ENCODE data around the gene KCNJ12. TPM values are rescaled to one million over a fixed set of nuclear protein-coding genes. Genes with fewer than 3 reads are reported as not detected.
A peak's percentile ranks its signal among the peaks of the same experiment; 100 is the strongest.

KCNJ12 gene
- total and polyA plus RNA-seq, 9 donors: 5.7 to 12.2 (median 9.2) TPM

- H3K4me1 ChIP-seq (ENCODE audit: control insufficient read depth, insufficient read depth, low read length): peaks cover 40% of the 10 kb centered on the region
- no peaks in the 10 kb centered on the region for H3K27me3 ChIP-seq (ENCODE audit: control insufficient read depth, insufficient read depth, low read length)
- WGBS (ENCODE audit: insufficient coverage): 51% methylated on average over 10 of the region's 10 CpGs
- H3K27ac ChIP-seq (ENCODE audit: low read length): no peak overlapping the region
- no peak for DNase-seq
- H3K36me3 ChIP-seq (ENCODE audit: control insufficient read depth, insufficient read depth, low read length): peaks cover 6% of the 10 kb centered on the region
- H3K9me3 ChIP-seq (replicated peaks; ENCODE audit: control insufficient read depth, low read depth, low read length): no peaks in the 10 kb centered on the region
- H3K4me3 ChIP-seq (ENCODE audit: low read length): no peak overlapping the region
Measured at GRCh38 chr17:21385281-21385845, 9.2 kb downstream of the KCNJ12 start.

GRCh38 chr17:21387616-21388015, 11.5 kb downstream of the KCNJ12 start:
- no peaks in the 10 kb centered on the region for H3K36me3 ChIP-seq (ENCODE audit: control insufficient read depth, insufficient read depth, low read length)
- no peak for DNase-seq
- H3K4me1 ChIP-seq (ENCODE audit: control insufficient read depth, insufficient read depth, low read length): peaks cover 37% of the 10 kb centered on the region
- H3K4me3 ChIP-seq (ENCODE audit: low read length): no peak overlapping the region
- WGBS (ENCODE audit: insufficient coverage): no CpG with 5 or more reads among the region's 5 CpGs
- no peak overlapping the region for H3K27ac ChIP-seq (ENCODE audit: low read length)
- no peaks in the 10 kb centered on the region for H3K27me3 ChIP-seq (ENCODE audit: control insufficient read depth, insufficient read depth, low read length)
- no peaks in the 10 kb centered on the region for H3K9me3 ChIP-seq (replicated peaks; ENCODE audit: control insufficient read depth, low read depth, low read length)

- Histone ChIP-seq H3K36me3 (ENCODE audit: control insufficient read depth, insufficient read depth, low read length) (no peaks in the 10 kb centered on the region), H3K27ac (ENCODE audit: low read length) (no peak overlapping the region), H3K4me1 (ENCODE audit: control insufficient read depth, insufficient read depth, low read length) (peaks cover 37% of the 10 kb centered on the region), H3K27me3 (ENCODE audit: control insufficient read depth, insufficient read depth, low read length) (no peaks in the 10 kb centered on the region), H3K4me3 (ENCODE audit: low read length) (no peak overlapping the region), H3K9me3 (replicated peaks; ENCODE audit: control insufficient read depth, low read depth, low read length) (no peaks in the 10 kb centered on the region)
- DNase-seq: no peak
- WGBS (ENCODE audit: insufficient coverage): 10% methylated on average over 2 of the region's 12 CpGs
Measured at GRCh38 chr17:21388066-21388465, 11.9 kb downstream of the KCNJ12 start.

- Histone ChIP-seq H3K4me1 (ENCODE audit: control insufficient read depth, insufficient read depth, low read length) (peaks cover 38% of the 10 kb centered on the region), H3K9me3 (replicated peaks; ENCODE audit: control insufficient read depth, low read depth, low read length) (no peaks in the 10 kb centered on the region), H3K27me3 (ENCODE audit: control insufficient read depth, insufficient read depth, low read length) (no peaks in the 10 kb centered on the region), H3K27ac (ENCODE audit: low read length) (no peak overlapping the region), H3K4me3 (ENCODE audit: low read length) (no peak overlapping the region), H3K36me3 (ENCODE audit: control insufficient read depth, insufficient read depth, low read length) (no peaks in the 10 kb centered on the region)
- DNase-seq: no peak
- 84% methylated on average over 3 of the region's 6 CpGs for WGBS (ENCODE audit: insufficient coverage)
Measured at GRCh38 chr17:21388944-21389343, 12.8 kb downstream of the KCNJ12 start.

GRCh38 chr17:21389394-21389793, 13.2 kb downstream of the KCNJ12 start:
- Histone ChIP-seq H3K27ac (ENCODE audit: low read length) (no peak overlapping the region), H3K4me1 (ENCODE audit: control insufficient read depth, insufficient read depth, low read length) (peaks cover 38% of the 10 kb centered on the region), H3K9me3 (replicated peaks; ENCODE audit: control insufficient read depth, low read depth, low read length) (no peaks in the 10 kb centered on the region), H3K36me3 (ENCODE audit: control insufficient read depth, insufficient read depth, low read length) (no peaks in the 10 kb centered on the region), H3K4me3 (ENCODE audit: low read length) (no peak overlapping the region), H3K27me3 (ENCODE audit: control insufficient read depth, insufficient read depth, low read length) (no peaks in the 10 kb centered on the region)
- DNase-seq: no peak
- WGBS (ENCODE audit: insufficient coverage): 32% methylated on average over 4 of the region's 7 CpGs

- DNase-seq: no peak
- Histone ChIP-seq H3K9me3 (replicated peaks; ENCODE audit: control insufficient read depth, low read depth, low read length) (no peaks in the 10 kb centered on the region), H3K4me1 (ENCODE audit: control insufficient read depth, insufficient read depth, low read length) (peaks cover 38% of the 10 kb centered on the region), H3K27me3 (ENCODE audit: control insufficient read depth, insufficient read depth, low read length) (no peaks in the 10 kb centered on the region), H3K4me3 (ENCODE audit: low read length) (no peak overlapping the region), H3K36me3 (ENCODE audit: control insufficient read depth, insufficient read depth, low read length) (no peaks in the 10 kb centered on the region), H3K27ac (ENCODE audit: low read length) (no peak overlapping the region)
- WGBS (ENCODE audit: insufficient coverage): 75% methylated on average over 3 of the region's 9 CpGs
Measured at GRCh38 chr17:21390294-21390693, 14.1 kb downstream of the KCNJ12 start.

GRCh38 chr17:21392266-21392665, 16.1 kb downstream of the KCNJ12 start:
- Histone ChIP-seq H3K27ac (ENCODE audit: low read length) (no peak overlapping the region), H3K36me3 (ENCODE audit: control insufficient read depth, insufficient read depth, low read length) (no peaks in the 10 kb centered on the region), H3K9me3 (replicated peaks; ENCODE audit: control insufficient read depth, low read depth, low read length) (no peaks in the 10 kb centered on the region), H3K27me3 (ENCODE audit: control insufficient read depth, insufficient read depth, low read length) (no peaks in the 10 kb centered on the region), H3K4me3 (ENCODE audit: low read length) (no peak overlapping the region), H3K4me1 (ENCODE audit: control insufficient read depth, insufficient read depth, low read length) (peaks cover 40% of the 10 kb centered on the region)
- peak; percentile 33 for DNase-seq
- WGBS (ENCODE audit: insufficient coverage): 40% methylated on average over 7 of the region's 7 CpGs

- WGBS (ENCODE audit: insufficient coverage): no CpG with 5 or more reads among the region's 2 CpGs
- Histone ChIP-seq H3K4me3 (ENCODE audit: low read length) (no peak overlapping the region), H3K36me3 (ENCODE audit: control insufficient read depth, insufficient read depth, low read length) (no peaks in the 10 kb centered on the region), H3K27me3 (ENCODE audit: control insufficient read depth, insufficient read depth, low read length) (no peaks in the 10 kb centered on the region), H3K4me1 (ENCODE audit: control insufficient read depth, insufficient read depth, low read length) (peaks cover 39% of the 10 kb centered on the region), H3K27ac (ENCODE audit: low read length) (no peak overlapping the region), H3K9me3 (replicated peaks; ENCODE audit: control insufficient read depth, low read depth, low read length) (no peaks in the 10 kb centered on the region)
- no peak for DNase-seq
Measured at GRCh38 chr17:21394265-21394664, 18.1 kb downstream of the KCNJ12 start.

- no peaks in the 10 kb centered on the region for H3K27me3 ChIP-seq (ENCODE audit: control insufficient read depth, insufficient read depth, low read length)
- no peaks in the 10 kb centered on the region for H3K9me3 ChIP-seq (replicated peaks; ENCODE audit: control insufficient read depth, low read depth, low read length)
- H3K4me1 ChIP-seq (ENCODE audit: control insufficient read depth, insufficient read depth, low read length): peaks cover 41% of the 10 kb centered on the region
- DNase-seq: no peak
- H3K36me3 ChIP-seq (ENCODE audit: control insufficient read depth, insufficient read depth, low read length): no peaks in the 10 kb centered on the region
- 87% methylated on average over 3 of the region's 5 CpGs for WGBS (ENCODE audit: insufficient coverage)
- no peak overlapping the region for H3K27ac ChIP-seq (ENCODE audit: low read length)
- no peak overlapping the region for H3K4me3 ChIP-seq (ENCODE audit: low read length)
Measured at GRCh38 chr17:21395764-21396163, 19.6 kb downstream of the KCNJ12 start.

- peaks cover 42% of the 10 kb centered on the region for H3K4me1 ChIP-seq (ENCODE audit: control insufficient read depth, insufficient read depth, low read length)
- H3K4me3 ChIP-seq (ENCODE audit: low read length): no peak overlapping the region
- no peaks in the 10 kb centered on the region for H3K9me3 ChIP-seq (replicated peaks; ENCODE audit: control insufficient read depth, low read depth, low read length)
- no peaks in the 10 kb centered on the region for H3K36me3 ChIP-seq (ENCODE audit: control insufficient read depth, insufficient read depth, low read length)
- no peak overlapping the region for H3K27ac ChIP-seq (ENCODE audit: low read length)
- 79% methylated on average over 9 of the region's 14 CpGs for WGBS (ENCODE audit: insufficient coverage)
- H3K27me3 ChIP-seq (ENCODE audit: control insufficient read depth, insufficient read depth, low read length): no peaks in the 10 kb centered on the region
- no peak for DNase-seq
Measured at GRCh38 chr17:21396237-21396636, 20.1 kb downstream of the KCNJ12 start.
